Measurements from ENCODE around the gene ABR. TPM values are rescaled to one million over a fixed set of nuclear protein-coding genes. Genes with fewer than 3 reads are reported as not detected.
"Not testable (repeated sequence)": the region's sequence is repeated elsewhere in the genome, so short reads cannot be mapped to it uniquely, and the experiment has no call there.

ABR gene
- total and polyA plus RNA-seq, 4 donors: 59.7 to 223 (median 142) TPM

DNA sequence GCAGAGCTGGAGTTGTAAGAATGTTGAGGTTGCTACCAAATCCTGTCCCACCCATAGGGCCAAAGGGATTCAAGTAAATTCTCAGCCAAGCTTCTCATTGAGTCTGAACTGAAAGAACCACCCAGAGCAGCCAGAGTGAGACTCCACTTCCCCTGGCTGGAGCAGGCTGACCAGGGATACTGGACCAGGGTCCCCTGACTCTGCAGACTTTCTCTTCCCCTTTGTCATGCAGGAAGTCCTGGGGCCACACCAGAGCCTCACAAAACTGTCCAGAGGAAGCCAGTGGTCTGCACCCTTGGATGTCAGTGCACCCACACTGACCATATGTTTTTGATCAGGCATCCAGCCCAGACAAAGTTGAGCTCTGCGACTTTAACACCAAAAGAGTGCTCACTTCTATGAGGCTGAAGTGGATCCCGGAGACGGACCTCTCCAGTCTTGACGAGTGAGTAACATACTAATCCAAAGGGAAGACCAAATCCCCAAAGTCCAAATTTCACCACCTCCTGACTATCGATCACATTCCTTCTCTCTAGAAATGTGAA, 204.3 kb downstream of the ABR start:
- DNase-seq (ENCODE audit: low read depth in 4 of 6, low spot score in 6 of 6): no peak
- H3K27ac ChIP-seq (ENCODE audit: low read depth, low read length): peak overlapping the region; percentile 54
- peaks cover 18% of the 10 kb centered on the region for H3K4me1 ChIP-seq (ENCODE audit: control insufficient read depth, insufficient read depth, low read length)
- peaks cover 2% of the 10 kb centered on the region for H3K27me3 ChIP-seq (ENCODE audit: control insufficient read depth, insufficient read depth, low read length)
- WGBS (ENCODE audit: insufficient coverage): 59% methylated on average over 4 of the region's 5 CpGs
- H3K4me3 ChIP-seq (ENCODE audit: low read depth, low read length): peak overlapping the region; percentile 4
- no peaks in the 10 kb centered on the region for H3K9me3 ChIP-seq (ENCODE audit: control insufficient read depth, insufficient read depth, low read length)
- no peaks in the 10 kb centered on the region for H3K36me3 ChIP-seq (ENCODE audit: control insufficient read depth, insufficient read depth, low read length)

GRCh38 chr17:974778-975177, 205.0 kb downstream of the ABR start:
- not testable (repeated sequence) for H3K4me3 ChIP-seq (ENCODE audit: low read depth, low read length); H3K36me3 ChIP-seq (ENCODE audit: control insufficient read depth, insufficient read depth, low read length); H3K9me3 ChIP-seq (ENCODE audit: control insufficient read depth, insufficient read depth, low read length); H3K27me3 ChIP-seq (ENCODE audit: control insufficient read depth, insufficient read depth, low read length); DNase-seq (ENCODE audit: low read depth in 4 of 6, low spot score in 6 of 6)
- Histone ChIP-seq H3K27ac (ENCODE audit: low read depth, low read length) (peak overlapping the region; percentile 29), H3K4me1 (ENCODE audit: control insufficient read depth, insufficient read depth, low read length) (peaks cover 11% of the 10 kb centered on the region)
- 100% methylated on average over 2 of the region's 2 CpGs for WGBS (ENCODE audit: insufficient coverage)

DNA sequence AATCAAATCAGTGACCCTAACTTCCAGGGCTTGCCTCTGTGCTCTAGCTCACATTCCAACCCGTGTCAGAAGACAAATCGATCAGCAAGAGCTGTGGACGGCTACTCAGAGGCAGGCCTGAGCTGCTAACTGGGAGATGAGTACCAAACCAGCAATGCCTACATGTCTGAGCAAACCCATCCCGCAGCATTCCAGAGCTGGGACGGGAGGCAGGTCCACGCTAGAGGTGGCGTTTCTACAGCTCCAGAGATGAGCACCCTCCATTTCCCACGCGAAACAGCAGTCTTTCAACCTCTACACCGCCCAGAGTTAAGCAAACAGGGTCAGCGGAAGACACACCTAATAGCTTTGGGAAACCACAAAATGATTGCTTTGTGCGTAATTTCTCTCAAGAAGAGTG, 206.7 kb downstream of the ABR start:
- peaks cover 3% of the 10 kb centered on the region for H3K36me3 ChIP-seq (ENCODE audit: control insufficient read depth, insufficient read depth, low read length)
- DNase-seq (ENCODE audit: low read depth in 4 of 6, low spot score in 6 of 6): no peak
- H3K27me3 ChIP-seq (ENCODE audit: control insufficient read depth, insufficient read depth, low read length): no peaks in the 10 kb centered on the region
- H3K4me1 ChIP-seq (ENCODE audit: control insufficient read depth, insufficient read depth, low read length): peaks cover 5% of the 10 kb centered on the region
- WGBS (ENCODE audit: insufficient coverage): 88% methylated on average over 9 of the region's 12 CpGs
- H3K9me3 ChIP-seq (ENCODE audit: control insufficient read depth, insufficient read depth, low read length): no peaks in the 10 kb centered on the region
- H3K27ac ChIP-seq (ENCODE audit: low read depth, low read length): peak overlapping the region; percentile 20
- no peak overlapping the region for H3K4me3 ChIP-seq (ENCODE audit: low read depth, low read length)

DNA sequence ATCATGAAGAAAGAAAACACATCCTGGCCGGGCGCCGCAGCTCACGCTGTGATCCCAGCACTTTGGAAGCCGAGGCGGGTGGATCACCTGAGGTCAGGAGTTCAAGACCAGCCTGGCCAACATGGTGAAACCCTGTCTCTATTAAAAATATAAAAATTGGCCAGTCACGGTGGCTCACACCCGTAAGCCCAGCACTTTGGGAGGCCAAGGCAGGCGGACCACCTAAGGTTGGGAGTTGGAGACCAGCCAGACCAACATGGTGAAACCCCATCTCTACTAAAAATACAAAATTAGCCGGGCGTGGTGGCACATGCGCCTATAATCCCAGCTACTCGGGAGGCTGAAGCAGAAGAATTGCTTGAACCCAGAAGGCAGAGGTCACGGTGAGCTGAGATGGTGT, 207.9 kb downstream of the ABR start:
- DNase-seq (ENCODE audit: low read depth in 4 of 6, low spot score in 6 of 6); H3K9me3 ChIP-seq (ENCODE audit: control insufficient read depth, insufficient read depth, low read length); H3K27ac ChIP-seq (ENCODE audit: low read depth, low read length); H3K36me3 ChIP-seq (ENCODE audit: control insufficient read depth, insufficient read depth, low read length); H3K4me1 ChIP-seq (ENCODE audit: control insufficient read depth, insufficient read depth, low read length); H3K27me3 ChIP-seq (ENCODE audit: control insufficient read depth, insufficient read depth, low read length); H3K4me3 ChIP-seq (ENCODE audit: low read depth, low read length): not testable (repeated sequence)
- WGBS (ENCODE audit: insufficient coverage): 97% methylated on average over 9 of the region's 14 CpGs

GRCh38 chr17:970364-970763, 209.4 kb downstream of the ABR start:
- H3K27ac ChIP-seq (ENCODE audit: low read depth, low read length): peak overlapping the region; percentile 36
- WGBS (ENCODE audit: insufficient coverage): 40% methylated on average over 2 of the region's 9 CpGs
- H3K4me1 ChIP-seq (ENCODE audit: control insufficient read depth, insufficient read depth, low read length): peaks cover 2% of the 10 kb centered on the region
- H3K36me3 ChIP-seq (ENCODE audit: control insufficient read depth, insufficient read depth, low read length): peaks cover 3% of the 10 kb centered on the region
- H3K4me3 ChIP-seq (ENCODE audit: low read depth, low read length): no peak overlapping the region
- DNase-seq (ENCODE audit: low read depth in 4 of 6, low spot score in 6 of 6): no peak
- H3K27me3 ChIP-seq (ENCODE audit: control insufficient read depth, insufficient read depth, low read length): no peaks in the 10 kb centered on the region
- no peaks in the 10 kb centered on the region for H3K9me3 ChIP-seq (ENCODE audit: control insufficient read depth, insufficient read depth, low read length)

- DNase-seq (ENCODE audit: low read depth in 4 of 6, low spot score in 6 of 6): peak in 1 of 6 donors; percentile 36
- Histone ChIP-seq H3K4me1 (ENCODE audit: control insufficient read depth, insufficient read depth, low read length) (peaks cover 5% of the 10 kb centered on the region), H3K4me3 (ENCODE audit: low read depth, low read length) (no peak overlapping the region), H3K36me3 (ENCODE audit: control insufficient read depth, insufficient read depth, low read length) (peaks cover 3% of the 10 kb centered on the region), H3K9me3 (ENCODE audit: control insufficient read depth, insufficient read depth, low read length) (no peaks in the 10 kb centered on the region), H3K27ac (ENCODE audit: low read depth, low read length) (peak overlapping the region; percentile 36), H3K27me3 (ENCODE audit: control insufficient read depth, insufficient read depth, low read length) (no peaks in the 10 kb centered on the region)
- 26% methylated on average over 12 of the region's 18 CpGs for WGBS (ENCODE audit: insufficient coverage)
These were observed 209.9 kb downstream of the ABR start for GRCh38 chr17:969811-970355.

DNA sequence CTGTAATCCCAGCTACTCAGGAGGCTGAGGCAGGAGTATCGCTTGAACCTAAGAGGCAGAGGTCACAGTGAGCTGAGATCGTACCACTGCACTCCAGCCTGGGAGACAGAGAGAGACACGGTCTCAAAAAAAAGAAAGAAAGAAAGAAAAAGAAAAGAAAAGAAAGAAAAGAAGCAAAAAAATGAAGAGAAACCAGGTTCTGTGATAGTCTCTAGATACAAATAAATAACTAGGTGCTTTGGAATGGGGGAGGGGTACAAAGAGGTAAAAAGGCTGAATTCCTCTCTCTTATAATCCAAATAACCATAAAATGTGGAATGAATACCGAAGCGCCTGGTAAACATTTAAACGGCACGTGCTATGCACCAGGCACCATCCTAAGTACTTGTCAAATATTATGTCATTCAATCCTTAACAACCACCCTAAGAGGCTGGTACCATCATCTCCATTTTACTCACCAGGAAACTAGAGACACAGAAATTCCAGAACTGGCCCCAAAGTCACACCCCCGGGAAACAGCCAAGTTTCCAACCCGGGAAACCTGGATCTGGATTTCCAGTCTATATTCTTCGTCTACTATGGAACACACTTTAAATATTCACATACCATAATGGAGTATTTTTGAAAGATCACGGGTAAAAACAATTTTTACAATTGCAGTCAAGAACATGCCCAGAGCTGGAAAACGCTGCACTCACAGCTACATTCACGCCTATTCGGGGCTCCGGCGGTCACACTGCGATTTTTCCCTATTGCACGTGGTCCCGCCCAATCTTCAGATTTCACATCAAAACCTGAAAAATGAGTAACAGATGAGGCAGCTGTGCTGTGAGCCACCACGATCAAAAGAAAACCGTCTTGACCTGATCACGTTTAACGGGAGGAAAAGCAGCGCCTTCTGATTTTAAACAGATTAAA, 210.7 kb downstream of the ABR start:
- Histone ChIP-seq H3K27me3 (ENCODE audit: control insufficient read depth, insufficient read depth, low read length) (no peaks in the 10 kb centered on the region), H3K9me3 (ENCODE audit: control insufficient read depth, insufficient read depth, low read length) (no peaks in the 10 kb centered on the region), H3K4me3 (ENCODE audit: low read depth, low read length) (no peak overlapping the region), H3K27ac (ENCODE audit: low read depth, low read length) (peak overlapping the region; percentile 36), H3K36me3 (ENCODE audit: control insufficient read depth, insufficient read depth, low read length) (peaks cover 3% of the 10 kb centered on the region), H3K4me1 (ENCODE audit: control insufficient read depth, insufficient read depth, low read length) (peaks cover 7% of the 10 kb centered on the region)
- WGBS (ENCODE audit: insufficient coverage): 87% methylated on average over 12 of the region's 24 CpGs
- no peak for DNase-seq (ENCODE audit: low read depth in 4 of 6, low spot score in 6 of 6)

DNA sequence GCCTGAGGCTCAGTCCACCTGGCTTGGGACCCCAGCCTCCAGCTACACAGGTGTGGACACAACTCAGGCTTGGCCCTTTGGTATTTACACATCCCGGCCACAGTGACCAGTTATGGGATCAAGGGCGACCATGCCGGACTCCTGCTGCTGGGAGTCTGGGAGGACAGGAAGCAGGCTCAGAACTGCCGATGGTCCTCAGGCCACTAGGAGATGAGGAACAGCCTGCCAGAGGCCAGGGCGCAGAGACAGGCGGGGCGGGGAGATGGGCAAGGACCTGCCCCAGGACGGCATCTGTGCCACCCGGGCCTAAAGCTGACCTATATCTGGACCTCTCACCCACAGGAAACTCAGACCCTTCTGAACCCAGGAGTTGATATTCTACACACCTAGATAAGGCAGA, 212.7 kb downstream of the ABR start:
- Histone ChIP-seq H3K27ac (ENCODE audit: low read depth, low read length) (no peak overlapping the region), H3K36me3 (ENCODE audit: control insufficient read depth, insufficient read depth, low read length) (peaks cover 3% of the 10 kb centered on the region), H3K4me3 (ENCODE audit: low read depth, low read length) (no peak overlapping the region), H3K27me3 (ENCODE audit: control insufficient read depth, insufficient read depth, low read length) (no peaks in the 10 kb centered on the region), H3K9me3 (ENCODE audit: control insufficient read depth, insufficient read depth, low read length) (no peaks in the 10 kb centered on the region), H3K4me1 (ENCODE audit: control insufficient read depth, insufficient read depth, low read length) (peaks cover 20% of the 10 kb centered on the region)
- DNase-seq (ENCODE audit: low read depth in 4 of 6, low spot score in 6 of 6): no peak
- WGBS (ENCODE audit: insufficient coverage): 94% methylated on average over 9 of the region's 9 CpGs

GRCh38 chr17:965311-965989, 214.3 kb downstream of the ABR start:
- DNase-seq (ENCODE audit: low read depth in 4 of 6, low spot score in 6 of 6): peak in 1 of 6 donors; percentile 49
- Histone ChIP-seq H3K36me3 (ENCODE audit: control insufficient read depth, insufficient read depth, low read length) (peaks cover 3% of the 10 kb centered on the region), H3K9me3 (ENCODE audit: control insufficient read depth, insufficient read depth, low read length) (no peaks in the 10 kb centered on the region), H3K4me1 (ENCODE audit: control insufficient read depth, insufficient read depth, low read length) (peaks cover 17% of the 10 kb centered on the region), H3K27ac (ENCODE audit: low read depth, low read length) (peak overlapping the region; percentile 47), H3K4me3 (ENCODE audit: low read depth, low read length) (no peak overlapping the region), H3K27me3 (ENCODE audit: control insufficient read depth, insufficient read depth, low read length) (no peaks in the 10 kb centered on the region)
- 49% methylated on average over 4 of the region's 12 CpGs for WGBS (ENCODE audit: insufficient coverage)

All from spinal cord (tissue), 10 donors.